Neural cell (in vitro differentiated cells): ENCODE data around the gene WFDC5.

ENCODE experiments used
- CTCF ChIP-seq: fragments of 450-650 bp; IDR thresholded peaks from 2 replicates; pipeline ENCODE4 v1.5.1; 2014; ENCODE audit warnings: antibody characterized with exemption, mild to moderate bottlenecking, moderate library complexity; ENCODE audit not compliant: poor library complexity, severe bottlenecking
- EP300 ChIP-seq: fragments of 450-650 bp; conservative IDR thresholded peaks from 2 replicates; pipeline ENCODE4 v1.6.1; 2014; ENCODE audit warnings: antibody characterized with exemption, mild to moderate bottlenecking, moderate library complexity; ENCODE audit not compliant: poor library complexity, severe bottlenecking
- EZH2 ChIP-seq: fragments of 200-600, 300-800 bp; shearing (Covaris generic), sonication (generic); IDR thresholded peaks from 2 replicates; pipeline ENCODE4 v1.6.1; 2014; ENCODE audit warnings: antibody characterized with exemption, low read length, borderline replicate concordance, mild to moderate bottlenecking; ENCODE audit not compliant: insufficient read depth, poor library complexity, severe bottlenecking
- MXI1 ChIP-seq: fragments of 450-650 bp; conservative IDR thresholded peaks from 2 replicates; pipeline ENCODE4 v1.6.1; 2014; ENCODE audit warnings: antibody characterized with exemption, mild to moderate bottlenecking; ENCODE audit not compliant: poor library complexity, severe bottlenecking
- POLR2AphosphoS5 ChIP-seq: IDR thresholded peaks from 2 replicates; pipeline ENCODE4 v1.6.1; 2012
- RAD21 ChIP-seq: fragments of 450-650 bp; conservative IDR thresholded peaks from 2 replicates; pipeline ENCODE4 v1.6.1; 2014; ENCODE audit warnings: antibody characterized with exemption, mild to moderate bottlenecking, moderate library complexity
- REST ChIP-seq: IDR thresholded peaks from 2 replicates; pipeline ENCODE4 v1.6.1; 2012; ENCODE audit warnings: borderline replicate concordance

GRCh38 chr20:45100563-45101245, 14.3 kb downstream of the WFDC5 start, which contains the start of gene KCNS1:
- TF ChIP-seq RAD21 (no peak), EZH2 (no peak), CTCF (no peak), POLR2AphosphoS5 (no peak), REST (no peak), MXI1 (no peak), EP300 (no peak)
